ENCODE measurements around the gene PLA2G2D. TPM values are rescaled to one million over a fixed set of nuclear protein-coding genes. Genes with fewer than 3 reads are reported as not detected.

The PLA2G2D gene
- total RNA-seq, 1 experiment from 2014 or later: not detected

- Histone ChIP-seq H3K4me3 (ENCODE audit: insufficient read depth, low read depth, low read length) (no peak overlapping the region), H3K36me3 (replicated peaks; ENCODE audit: control insufficient read depth, insufficient read depth, low read length) (no peaks in the 10 kb centered on the region), H3K27me3 (ENCODE audit: control insufficient read depth, insufficient read depth, low read length) (no peaks in the 10 kb centered on the region)
- peak; percentile 71 for DNase-seq
Measured at GRCh38 chr1:20149601-20150325, 30.4 kb upstream of the PLA2G2D start.

DNA sequence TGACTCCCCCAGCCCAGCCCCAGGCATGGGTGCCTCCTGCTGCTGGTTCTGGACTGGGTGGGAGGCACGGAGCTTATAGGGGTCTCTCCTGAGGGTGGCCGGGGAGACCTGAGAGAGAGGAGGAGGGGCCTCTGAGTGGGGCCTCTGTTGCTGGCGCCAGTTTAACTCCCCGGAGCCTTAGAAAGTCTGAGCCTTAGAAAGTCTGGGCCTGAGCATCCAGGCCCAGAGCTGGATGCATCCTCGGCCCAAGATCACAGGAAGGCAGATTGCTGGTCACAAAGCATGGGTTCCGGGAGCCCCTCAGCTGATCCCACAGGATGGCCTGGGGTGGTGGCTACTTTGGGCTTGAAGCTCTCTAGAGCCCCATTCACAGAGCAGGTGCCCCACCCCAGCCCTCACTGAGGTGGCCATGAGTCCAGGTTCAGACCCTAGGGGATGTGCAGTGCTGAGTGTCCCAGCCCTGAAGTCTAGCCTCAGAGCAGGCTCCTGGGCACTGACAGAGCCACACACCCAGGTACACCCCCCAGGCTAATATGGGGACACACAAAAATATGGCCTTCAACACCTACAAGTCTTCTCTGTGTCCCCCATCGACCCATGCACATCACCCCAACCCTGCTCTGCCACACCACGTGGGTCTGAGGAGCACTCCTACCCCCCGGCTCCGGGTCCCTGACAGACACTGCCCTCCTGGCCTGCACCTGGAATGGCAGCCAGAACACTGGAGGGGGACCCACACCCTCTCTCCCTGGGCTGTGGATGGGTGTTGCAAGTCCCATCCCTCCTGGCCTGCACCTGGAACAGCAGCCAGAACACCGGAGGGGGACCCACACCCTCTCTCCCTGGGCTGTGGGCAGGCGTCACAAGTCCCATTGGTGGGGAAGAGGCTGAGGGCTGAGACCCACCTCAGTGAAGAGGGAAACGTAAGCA, 29.5 kb upstream of the PLA2G2D start:
- Histone ChIP-seq H3K4me3 (ENCODE audit: insufficient read depth, low read depth, low read length) (no peak overlapping the region), H3K36me3 (replicated peaks; ENCODE audit: control insufficient read depth, insufficient read depth, low read length) (no peaks in the 10 kb centered on the region), H3K27me3 (ENCODE audit: control insufficient read depth, insufficient read depth, low read length) (no peaks in the 10 kb centered on the region)
- DNase-seq: peak; percentile 36

DNA sequence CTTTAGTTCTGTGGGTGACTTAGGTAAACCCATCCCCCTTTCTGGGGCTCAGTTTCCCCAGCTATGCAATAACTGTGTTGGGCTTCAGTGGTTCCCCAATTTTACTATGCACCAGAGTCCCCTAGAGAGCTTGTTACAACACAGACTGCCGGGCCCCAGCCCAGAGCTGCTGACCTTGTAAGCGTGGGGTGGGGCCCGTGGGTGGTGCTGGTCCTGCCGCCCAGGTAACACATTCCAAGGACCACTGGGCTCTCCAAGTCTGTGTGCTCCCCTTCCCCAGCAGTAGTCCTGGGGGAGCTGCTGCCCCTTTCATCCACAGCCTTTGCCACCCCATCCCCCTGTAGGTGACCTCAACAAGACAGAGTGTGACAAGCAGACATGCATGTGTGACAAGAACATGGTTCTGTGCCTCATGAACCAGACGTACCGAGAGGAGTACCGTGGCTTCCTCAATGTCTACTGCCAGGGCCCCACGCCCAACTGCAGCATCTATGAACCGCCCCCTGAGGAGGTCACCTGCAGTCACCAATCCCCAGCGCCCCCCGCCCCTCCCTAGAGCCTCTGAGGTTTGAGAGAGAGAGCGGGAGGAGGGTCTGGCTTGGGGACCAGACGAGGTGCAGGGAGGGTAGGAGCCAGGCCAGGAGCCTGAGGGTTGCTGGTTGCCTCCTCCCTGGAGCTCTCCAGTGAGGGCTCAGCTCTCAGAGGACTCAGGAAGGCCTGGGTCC, 28.7 kb upstream of the PLA2G2D start:
- no peak overlapping the region for H3K4me3 ChIP-seq (ENCODE audit: insufficient read depth, low read depth, low read length)

GRCh38 chr1:20143734-20144565, 24.6 kb upstream of the PLA2G2D start:
- peak; percentile 30 for DNase-seq
- no peaks in the 10 kb centered on the region for H3K36me3 ChIP-seq (replicated peaks; ENCODE audit: control insufficient read depth, insufficient read depth, low read length)
- no peak overlapping the region for H3K4me3 ChIP-seq (ENCODE audit: insufficient read depth, low read depth, low read length)
- no peaks in the 10 kb centered on the region for H3K27me3 ChIP-seq (ENCODE audit: control insufficient read depth, insufficient read depth, low read length)

More for the DNA sequence above, 28.7 kb upstream of the PLA2G2D start:
- DNase-seq: peak; percentile 43
- H3K27me3 ChIP-seq (ENCODE audit: control insufficient read depth, insufficient read depth, low read length): no peaks in the 10 kb centered on the region
- H3K36me3 ChIP-seq (replicated peaks; ENCODE audit: control insufficient read depth, insufficient read depth, low read length): no peaks in the 10 kb centered on the region

- Histone ChIP-seq H3K36me3 (replicated peaks; ENCODE audit: control insufficient read depth, insufficient read depth, low read length) (no peaks in the 10 kb centered on the region), H3K27me3 (ENCODE audit: control insufficient read depth, insufficient read depth, low read length) (no peaks in the 10 kb centered on the region), H3K4me3 (ENCODE audit: insufficient read depth, low read depth, low read length) (no peak overlapping the region)
- DNase-seq: no peak
Measured at GRCh38 chr1:20143318-20143717, 24.0 kb upstream of the PLA2G2D start.

GRCh38 chr1:20142001-20142710, 22.8 kb upstream of the PLA2G2D start:
- DNase-seq: peak; percentile 39
- H3K27me3 ChIP-seq (ENCODE audit: control insufficient read depth, insufficient read depth, low read length): no peaks in the 10 kb centered on the region
- no peaks in the 10 kb centered on the region for H3K36me3 ChIP-seq (replicated peaks; ENCODE audit: control insufficient read depth, insufficient read depth, low read length)

DNA sequence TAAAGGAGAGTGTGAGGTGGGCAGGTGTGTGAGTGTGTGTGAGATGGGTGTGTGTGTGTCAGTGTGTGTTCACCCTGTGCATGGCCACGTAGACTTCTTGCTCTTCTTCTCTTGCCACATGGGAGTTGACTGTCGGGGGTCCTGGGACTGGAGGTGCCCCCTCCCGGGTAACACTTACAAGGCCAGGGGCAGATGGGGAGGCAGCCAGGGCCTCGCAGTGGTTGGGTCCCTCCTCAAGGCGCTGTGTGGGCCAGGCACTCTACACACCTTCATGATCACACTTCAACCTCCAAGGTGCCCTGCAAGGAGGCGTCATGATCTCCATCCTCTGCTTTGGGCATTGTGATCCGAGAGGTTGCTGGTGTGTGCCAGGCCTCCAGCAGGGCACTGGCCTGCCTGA, 22.1 kb upstream of the PLA2G2D start:
- Histone ChIP-seq H3K27me3 (ENCODE audit: control insufficient read depth, insufficient read depth, low read length) (no peaks in the 10 kb centered on the region), H3K36me3 (replicated peaks; ENCODE audit: control insufficient read depth, insufficient read depth, low read length) (no peaks in the 10 kb centered on the region), H3K4me3 (ENCODE audit: insufficient read depth, low read depth, low read length) (no peak overlapping the region)
- DNase-seq: no peak

More at GRCh38 chr1:20142001-20142710, 22.8 kb upstream of the PLA2G2D start:
- H3K4me3 ChIP-seq (ENCODE audit: insufficient read depth, low read depth, low read length): no peak overlapping the region

DNA sequence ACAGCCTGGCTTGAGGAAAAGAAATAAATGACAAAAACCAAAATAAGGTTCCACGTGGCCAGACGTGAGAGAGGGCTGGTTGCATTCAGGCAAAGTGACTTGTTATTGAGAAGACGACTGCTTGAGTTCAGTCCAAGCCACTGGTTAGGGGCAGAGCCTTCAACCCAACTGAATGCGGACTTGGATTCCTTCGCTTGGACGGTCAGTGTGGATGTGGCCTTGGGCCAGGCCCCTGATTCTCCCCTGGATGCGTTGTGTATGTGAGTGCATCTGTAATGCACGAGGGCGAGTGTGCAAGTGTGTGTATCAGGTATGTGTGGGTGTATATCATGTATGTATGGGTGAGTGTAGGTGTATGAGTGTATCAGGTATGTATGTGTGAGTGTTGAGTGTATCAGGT, 21.7 kb upstream of the PLA2G2D start:
- DNase-seq: no peak
- H3K27me3 ChIP-seq (ENCODE audit: control insufficient read depth, insufficient read depth, low read length): no peaks in the 10 kb centered on the region
- H3K4me3 ChIP-seq (ENCODE audit: insufficient read depth, low read depth, low read length): no peak overlapping the region
- H3K36me3 ChIP-seq (replicated peaks; ENCODE audit: control insufficient read depth, insufficient read depth, low read length): no peaks in the 10 kb centered on the region

DNA sequence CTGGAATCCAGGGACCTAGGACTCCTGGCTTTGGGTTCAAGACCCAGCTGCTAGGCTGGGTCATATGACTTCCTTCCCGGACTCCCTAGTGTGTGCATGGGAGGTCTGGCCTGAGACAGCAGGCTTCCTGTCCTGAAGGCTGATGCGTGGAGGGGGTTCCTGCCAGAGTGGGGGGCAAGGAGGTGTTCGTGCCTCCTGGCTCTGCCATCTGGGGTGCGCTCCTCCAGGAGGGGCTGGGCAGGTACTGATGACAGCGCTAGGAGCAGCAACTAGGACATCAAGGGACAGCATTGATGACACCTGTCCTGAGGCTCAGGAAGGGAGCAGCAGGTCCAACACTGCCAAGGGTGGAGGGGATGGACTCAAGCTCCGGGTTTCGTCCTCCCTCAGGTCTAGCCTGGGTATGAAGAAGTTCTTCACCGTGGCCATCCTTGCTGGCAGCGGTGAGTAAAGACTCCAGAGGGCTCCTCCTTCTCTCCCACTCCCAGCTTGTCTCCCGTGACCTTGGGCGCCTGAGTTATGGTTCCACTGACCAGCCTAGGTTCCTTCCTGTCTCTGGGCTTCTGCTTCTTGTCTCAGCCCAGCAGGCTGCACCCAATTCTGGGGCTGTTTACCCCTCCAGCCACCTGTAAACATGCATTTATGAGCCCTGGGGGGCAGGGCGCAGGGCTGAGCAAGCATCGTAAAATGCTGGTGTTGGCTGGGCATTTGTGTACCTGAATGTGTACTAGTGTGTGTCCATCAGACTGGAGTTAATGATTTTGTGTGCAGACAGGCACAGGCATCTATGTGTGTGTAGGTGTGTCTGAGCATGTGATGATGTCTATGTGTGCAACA, 20.7 kb upstream of the PLA2G2D start:
- Histone ChIP-seq H3K36me3 (replicated peaks; ENCODE audit: control insufficient read depth, insufficient read depth, low read length) (no peaks in the 10 kb centered on the region), H3K4me3 (ENCODE audit: insufficient read depth, low read depth, low read length) (no peak overlapping the region), H3K27me3 (ENCODE audit: control insufficient read depth, insufficient read depth, low read length) (no peaks in the 10 kb centered on the region)
- no peak for DNase-seq

GRCh38 chr1:20138961-20139550, 19.7 kb upstream of the PLA2G2D start, which contains the start of gene PLA2G2F:
Gene PLA2G2F, plus strand, starts transcription at chr1:20139323. Its CDS starts 105 bp downstream, at chr1:20139428.
- Histone ChIP-seq H3K27me3 (ENCODE audit: control insufficient read depth, insufficient read depth, low read length) (no peaks in the 10 kb centered on the region), H3K4me3 (ENCODE audit: insufficient read depth, low read depth, low read length) (no peak within 1 kb of the TSS), H3K36me3 (replicated peaks; ENCODE audit: control insufficient read depth, insufficient read depth, low read length) (no peaks in the 10 kb centered on the region)
- DNase-seq: no peak

- no peaks in the 10 kb centered on the region for H3K27me3 ChIP-seq (ENCODE audit: control insufficient read depth, insufficient read depth, low read length)
- H3K4me3 ChIP-seq (ENCODE audit: insufficient read depth, low read depth, low read length): no peak overlapping the region
- no peak for DNase-seq
- no peaks in the 10 kb centered on the region for H3K36me3 ChIP-seq (replicated peaks; ENCODE audit: control insufficient read depth, insufficient read depth, low read length)
Measured at GRCh38 chr1:20138346-20138745, 19.0 kb upstream of the PLA2G2D start.

- H3K4me3 ChIP-seq (ENCODE audit: insufficient read depth, low read depth, low read length): no peak overlapping the region
- no peaks in the 10 kb centered on the region for H3K36me3 ChIP-seq (replicated peaks; ENCODE audit: control insufficient read depth, insufficient read depth, low read length)
- no peaks in the 10 kb centered on the region for H3K27me3 ChIP-seq (ENCODE audit: control insufficient read depth, insufficient read depth, low read length)
- DNase-seq: no peak
Measured at GRCh38 chr1:20137604-20138003, 18.3 kb upstream of the PLA2G2D start.

Data from H7 (cell line).